ENCODE data around the gene TEX264.
A peak's percentile ranks its signal among the peaks of the same experiment; 100 is the strongest.

TEX264 gene

DNA sequence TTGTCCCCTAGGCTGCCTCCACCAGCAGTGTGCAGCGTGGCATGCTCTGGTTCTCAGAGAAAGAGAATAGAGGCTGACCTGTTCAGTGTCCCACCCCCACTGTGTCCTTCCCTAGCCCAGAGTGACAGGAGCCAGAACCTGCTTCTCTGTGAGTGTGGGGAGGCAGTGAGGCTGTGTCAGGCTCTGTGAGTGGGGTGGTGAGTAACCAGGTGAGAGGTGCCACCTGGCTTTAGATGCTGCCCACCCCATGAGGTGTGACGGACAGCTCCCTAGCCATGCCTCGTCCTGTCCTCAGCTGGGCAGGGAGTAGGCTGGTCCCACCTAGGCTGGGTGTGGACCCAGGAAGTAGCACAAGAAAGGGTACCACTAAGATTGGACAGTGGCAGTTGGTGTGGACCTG is 6.3 kb downstream of the TEX264 start:
- no peak overlapping the region for H3K4me3 ChIP-seq (ENCODE audit: low read length)
- DNase-seq (ENCODE audit: low read depth), result no peak
- H3K9me3 ChIP-seq (ENCODE audit: control insufficient read depth, low read length), result no peaks in the 10 kb centered on the region
- no peaks in the 10 kb centered on the region for H3K27me3 ChIP-seq (replicated peaks; ENCODE audit: control insufficient read depth, insufficient read depth, low read length)
- peaks cover 24% of the 10 kb centered on the region for H3K4me1 ChIP-seq (ENCODE audit: control insufficient read depth, insufficient read depth, low read length)
- H3K9ac ChIP-seq (ENCODE audit: low read length), result no peak overlapping the region
- H3K36me3 ChIP-seq (ENCODE audit: control insufficient read depth, insufficient read depth, low read length, severe bottlenecking), result peaks cover 21% of the 10 kb centered on the region

DNA sequence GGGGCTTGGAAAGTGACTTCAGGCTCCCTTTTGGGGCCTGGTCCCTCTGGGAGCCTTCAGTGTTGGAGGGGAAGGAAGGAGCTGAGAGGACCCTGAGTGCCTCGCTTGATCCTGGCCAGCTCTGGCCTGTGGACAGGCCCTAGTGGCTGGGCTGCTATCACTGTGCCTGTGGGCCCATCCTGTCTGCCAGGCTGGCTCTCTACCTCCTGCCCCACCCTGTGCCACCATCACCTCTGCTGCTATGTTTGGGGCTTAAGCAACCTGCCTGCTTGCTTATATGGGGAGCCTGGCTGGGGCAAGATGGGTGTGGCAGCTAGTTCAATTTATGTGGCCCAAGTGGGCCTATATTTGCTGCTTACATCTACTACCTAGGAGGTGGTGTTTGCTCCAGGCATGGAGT is 7.1 kb downstream of the TEX264 start:
- Histone ChIP-seq H3K36me3 (ENCODE audit: control insufficient read depth, insufficient read depth, low read length, severe bottlenecking) (peaks cover 21% of the 10 kb centered on the region), H3K9ac (ENCODE audit: low read length) (peak overlapping the region; percentile 2), H3K9me3 (ENCODE audit: control insufficient read depth, low read length) (no peaks in the 10 kb centered on the region), H3K4me3 (ENCODE audit: low read length) (no peak overlapping the region), H3K4me1 (ENCODE audit: control insufficient read depth, insufficient read depth, low read length) (peaks cover 21% of the 10 kb centered on the region), H3K27me3 (replicated peaks; ENCODE audit: control insufficient read depth, insufficient read depth, low read length) (no peaks in the 10 kb centered on the region)
- DNase-seq (ENCODE audit: low read depth), result no peak

DNA sequence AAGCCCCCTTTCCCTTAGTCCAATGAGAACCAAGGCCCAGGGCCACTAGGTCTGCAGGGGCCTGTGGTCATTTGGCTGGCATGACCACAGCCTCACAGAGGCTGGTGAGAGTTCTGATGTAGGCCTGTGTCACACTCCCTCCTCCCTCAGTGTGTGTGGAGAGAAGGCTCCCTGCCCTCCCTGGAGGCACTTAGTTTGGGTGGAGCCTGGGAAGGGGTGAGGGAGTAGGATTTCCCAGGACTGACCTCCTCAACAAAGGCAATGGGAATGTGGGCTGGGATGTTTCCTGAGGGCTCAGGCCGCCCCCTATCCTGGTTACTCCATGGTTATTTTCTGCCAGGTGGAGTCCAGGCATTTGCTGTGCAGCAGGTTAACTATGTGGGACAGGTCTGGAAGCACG is 7.6 kb downstream of the TEX264 start:
- no peak for DNase-seq (ENCODE audit: low read depth)
- Histone ChIP-seq H3K9ac (ENCODE audit: low read length) (peak overlapping the region; percentile 2), H3K36me3 (ENCODE audit: control insufficient read depth, insufficient read depth, low read length, severe bottlenecking) (peaks cover 21% of the 10 kb centered on the region), H3K9me3 (ENCODE audit: control insufficient read depth, low read length) (no peaks in the 10 kb centered on the region), H3K4me3 (ENCODE audit: low read length) (no peak overlapping the region), H3K4me1 (ENCODE audit: control insufficient read depth, insufficient read depth, low read length) (peaks cover 21% of the 10 kb centered on the region), H3K27me3 (replicated peaks; ENCODE audit: control insufficient read depth, insufficient read depth, low read length) (no peaks in the 10 kb centered on the region)

DNA sequence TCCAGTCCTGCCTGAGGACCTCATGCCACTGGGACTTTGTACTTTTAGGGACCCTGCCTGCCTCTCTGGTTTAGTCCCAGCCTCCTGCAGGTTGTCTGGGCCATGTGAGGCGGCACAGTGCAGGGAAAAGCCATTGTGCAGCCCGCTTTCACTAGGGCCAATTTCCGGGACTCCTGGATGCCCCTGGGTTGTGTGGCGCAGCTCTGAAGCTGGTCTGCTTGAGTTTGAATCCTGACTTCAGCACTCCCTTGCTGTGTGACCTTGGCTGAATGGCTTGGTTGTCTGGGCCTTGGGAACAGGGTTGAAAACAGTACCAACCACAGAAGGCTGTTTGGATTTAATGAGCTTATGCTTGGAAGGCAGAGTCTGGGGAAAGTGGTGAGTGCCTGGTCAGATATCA is 8.3 kb downstream of the TEX264 start:
- no peak overlapping the region for H3K4me3 ChIP-seq (ENCODE audit: low read length)
- peaks cover 23% of the 10 kb centered on the region for H3K36me3 ChIP-seq (ENCODE audit: control insufficient read depth, insufficient read depth, low read length, severe bottlenecking)
- no peaks in the 10 kb centered on the region for H3K27me3 ChIP-seq (replicated peaks; ENCODE audit: control insufficient read depth, insufficient read depth, low read length)
- no peak for DNase-seq (ENCODE audit: low read depth)
- H3K9me3 ChIP-seq (ENCODE audit: control insufficient read depth, low read length), result no peaks in the 10 kb centered on the region
- peaks cover 21% of the 10 kb centered on the region for H3K4me1 ChIP-seq (ENCODE audit: control insufficient read depth, insufficient read depth, low read length)
- H3K9ac ChIP-seq (ENCODE audit: low read length), result no peak overlapping the region

DNA sequence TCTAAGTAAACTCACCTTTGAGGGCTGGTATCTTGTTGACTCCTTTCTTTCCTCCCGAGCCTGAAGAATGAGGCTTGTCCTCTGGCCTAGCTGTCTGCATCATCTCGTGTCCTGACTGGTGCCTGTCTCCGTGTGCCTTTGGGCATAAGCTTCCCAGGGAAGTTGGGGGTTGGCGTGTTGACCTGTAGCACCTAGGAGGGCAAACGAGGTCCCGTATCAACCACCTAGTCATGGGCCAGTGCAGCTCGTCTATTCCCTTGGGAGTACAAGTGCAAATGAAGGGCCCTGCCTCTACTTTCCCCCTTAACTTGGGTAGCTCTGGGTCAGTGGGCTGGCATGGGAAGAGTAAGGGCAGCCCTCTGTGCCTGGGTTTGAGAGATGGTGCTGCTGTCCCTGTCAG is 8.7 kb downstream of the TEX264 start:
- DNase-seq (ENCODE audit: low read depth), result no peak
- H3K4me1 ChIP-seq (ENCODE audit: control insufficient read depth, insufficient read depth, low read length), result peaks cover 20% of the 10 kb centered on the region

DNA sequence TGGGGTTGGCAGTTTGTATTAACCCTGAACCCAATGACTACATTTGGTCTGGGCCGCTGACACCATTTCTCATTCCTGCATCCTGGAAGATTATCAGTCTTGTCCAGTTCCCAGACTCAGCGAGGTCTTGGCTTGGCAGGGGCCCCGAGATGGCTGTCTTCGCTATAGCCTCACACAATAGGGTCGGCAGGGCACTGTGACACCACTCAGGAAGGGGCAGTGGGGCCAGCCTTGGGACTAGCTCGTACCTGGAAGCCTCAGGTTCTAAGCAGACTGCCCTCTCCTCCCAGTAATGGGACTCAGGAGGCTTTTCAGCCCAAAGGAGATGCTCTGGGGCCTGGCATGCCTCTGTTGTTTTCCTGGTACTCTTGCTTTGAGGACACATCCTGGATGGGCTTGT is 9.1 kb downstream of the TEX264 start:
- Histone ChIP-seq H3K9me3 (ENCODE audit: control insufficient read depth, low read length) (no peaks in the 10 kb centered on the region), H3K36me3 (ENCODE audit: control insufficient read depth, insufficient read depth, low read length, severe bottlenecking) (peaks cover 23% of the 10 kb centered on the region), H3K9ac (ENCODE audit: low read length) (peak overlapping the region; percentile 28), H3K4me1 (ENCODE audit: control insufficient read depth, insufficient read depth, low read length) (peaks cover 15% of the 10 kb centered on the region), H3K27me3 (replicated peaks; ENCODE audit: control insufficient read depth, insufficient read depth, low read length) (no peaks in the 10 kb centered on the region), H3K4me3 (ENCODE audit: low read length) (no peak overlapping the region)
- no peak for DNase-seq (ENCODE audit: low read depth)

More for the DNA sequence above, 8.7 kb downstream of the TEX264 start:
- Histone ChIP-seq H3K9me3 (ENCODE audit: control insufficient read depth, low read length) (no peaks in the 10 kb centered on the region), H3K9ac (ENCODE audit: low read length) (no peak overlapping the region), H3K36me3 (ENCODE audit: control insufficient read depth, insufficient read depth, low read length, severe bottlenecking) (peaks cover 23% of the 10 kb centered on the region), H3K4me3 (ENCODE audit: low read length) (no peak overlapping the region), H3K27me3 (replicated peaks; ENCODE audit: control insufficient read depth, insufficient read depth, low read length) (no peaks in the 10 kb centered on the region)

DNA sequence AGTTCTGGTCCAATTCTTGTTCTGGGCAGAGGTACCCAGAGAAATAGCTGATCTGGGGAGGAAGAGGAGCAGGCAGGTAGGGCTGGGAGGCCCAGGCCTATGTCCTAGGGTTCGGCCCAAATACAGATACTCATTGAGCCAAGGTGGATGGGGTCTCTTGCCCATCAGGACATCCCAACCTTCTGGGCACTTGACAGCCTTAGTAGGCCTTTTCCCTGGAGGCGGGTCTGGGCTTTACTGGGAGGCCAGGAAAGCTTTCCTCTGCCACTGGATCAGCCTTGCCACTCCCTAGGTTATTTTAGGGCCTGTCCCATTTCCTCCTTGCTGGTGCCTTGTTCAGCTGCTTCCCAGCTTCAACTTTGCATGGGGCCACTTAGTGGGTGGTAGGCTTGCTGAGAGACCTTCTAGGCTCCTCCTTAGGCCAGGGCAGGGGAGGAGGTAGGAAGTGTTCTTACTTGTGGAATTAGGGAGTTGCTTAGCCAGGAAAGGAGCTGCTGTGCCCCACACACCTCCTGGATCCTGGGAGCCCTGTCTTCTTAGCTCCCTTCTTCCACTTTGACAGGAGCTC is 9.7 kb downstream of the TEX264 start:
- no peak overlapping the region for H3K4me3 ChIP-seq (ENCODE audit: low read length)
- peaks cover 25% of the 10 kb centered on the region for H3K36me3 ChIP-seq (ENCODE audit: control insufficient read depth, insufficient read depth, low read length, severe bottlenecking)
- H3K4me1 ChIP-seq (ENCODE audit: control insufficient read depth, insufficient read depth, low read length), result peaks cover 14% of the 10 kb centered on the region
- DNase-seq (ENCODE audit: low read depth), result no peak
- H3K9me3 ChIP-seq (ENCODE audit: control insufficient read depth, low read length), result no peaks in the 10 kb centered on the region
- no peaks in the 10 kb centered on the region for H3K27me3 ChIP-seq (replicated peaks; ENCODE audit: control insufficient read depth, insufficient read depth, low read length)
- peak overlapping the region; percentile 28 for H3K9ac ChIP-seq (ENCODE audit: low read length)

DNA sequence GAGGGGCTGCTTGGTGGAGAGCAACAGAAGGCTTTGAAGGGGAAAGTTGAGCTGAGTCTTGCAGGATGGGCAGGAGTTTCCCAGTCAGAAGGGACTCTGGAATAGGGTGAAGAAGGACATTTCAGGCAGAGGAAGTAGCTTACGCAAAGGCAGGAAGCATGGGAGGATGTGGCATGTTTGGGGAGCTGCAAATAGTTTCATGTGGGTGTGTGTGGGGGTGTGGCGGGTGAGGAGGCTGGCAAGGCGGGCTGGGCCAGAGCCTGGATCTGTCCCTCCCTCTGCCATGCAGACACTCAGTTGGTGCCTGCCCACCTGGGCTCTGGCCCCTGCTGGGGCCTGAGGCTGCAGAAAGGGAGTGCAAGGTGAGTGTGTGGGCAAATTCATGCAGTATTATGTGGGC is 10.4 kb downstream of the TEX264 start:
- Histone ChIP-seq H3K9ac (ENCODE audit: low read length) (peak overlapping the region; percentile 2), H3K27me3 (replicated peaks; ENCODE audit: control insufficient read depth, insufficient read depth, low read length) (no peaks in the 10 kb centered on the region), H3K4me3 (ENCODE audit: low read length) (no peak overlapping the region), H3K9me3 (ENCODE audit: control insufficient read depth, low read length) (no peaks in the 10 kb centered on the region), H3K4me1 (ENCODE audit: control insufficient read depth, insufficient read depth, low read length) (peaks cover 14% of the 10 kb centered on the region), H3K36me3 (ENCODE audit: control insufficient read depth, insufficient read depth, low read length, severe bottlenecking) (peaks cover 32% of the 10 kb centered on the region)
- DNase-seq (ENCODE audit: low read depth), result no peak

DNA sequence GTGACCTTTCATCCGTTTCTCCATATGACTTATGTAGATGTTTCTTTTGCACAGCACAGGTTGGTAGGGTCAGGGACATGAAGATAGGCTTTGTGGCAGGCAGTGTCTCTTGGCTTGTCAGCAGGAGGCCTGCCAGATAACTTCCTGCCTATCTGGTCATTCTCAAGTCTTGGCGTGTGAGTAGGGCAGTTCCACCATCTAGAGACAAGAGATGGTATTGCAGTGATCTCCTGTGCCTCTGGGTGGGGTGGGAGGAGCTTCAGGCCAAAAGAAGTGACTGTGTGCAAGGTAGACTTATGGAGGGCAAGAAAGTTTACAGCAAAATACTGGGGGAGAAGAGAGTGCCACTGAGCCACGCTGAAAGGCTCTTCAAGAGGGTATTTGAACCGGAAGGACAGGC is 11.0 kb downstream of the TEX264 start:
- Histone ChIP-seq H3K36me3 (ENCODE audit: control insufficient read depth, insufficient read depth, low read length, severe bottlenecking) (peaks cover 31% of the 10 kb centered on the region), H3K4me3 (ENCODE audit: low read length) (no peak overlapping the region), H3K27me3 (replicated peaks; ENCODE audit: control insufficient read depth, insufficient read depth, low read length) (no peaks in the 10 kb centered on the region), H3K9me3 (ENCODE audit: control insufficient read depth, low read length) (no peaks in the 10 kb centered on the region), H3K9ac (ENCODE audit: low read length) (peak overlapping the region; percentile 2), H3K4me1 (ENCODE audit: control insufficient read depth, insufficient read depth, low read length) (peaks cover 19% of the 10 kb centered on the region)
- DNase-seq (ENCODE audit: low read depth), result peak; percentile 84

DNA sequence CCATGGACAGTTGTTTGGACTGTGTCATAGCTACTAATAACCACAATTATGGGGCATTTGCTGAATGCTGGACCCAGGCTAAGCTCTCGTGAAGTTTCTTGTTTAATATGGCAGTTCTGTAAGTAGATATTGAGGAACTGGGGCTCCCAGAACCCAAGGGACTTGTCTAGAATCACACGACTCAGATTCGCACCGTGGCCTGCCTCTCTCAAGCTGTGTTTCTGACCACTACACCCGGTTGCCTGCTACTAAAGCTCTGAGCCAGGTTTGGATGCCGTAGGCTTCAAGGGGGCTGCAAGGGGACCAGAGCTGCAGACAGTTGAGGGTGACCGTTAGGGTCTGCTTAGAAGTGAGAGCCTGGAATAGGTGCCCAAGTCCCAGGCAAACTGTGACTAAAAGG is 11.5 kb downstream of the TEX264 start:
- no peak for DNase-seq (ENCODE audit: low read depth)
- no peaks in the 10 kb centered on the region for H3K9me3 ChIP-seq (ENCODE audit: control insufficient read depth, low read length)
- no peak overlapping the region for H3K9ac ChIP-seq (ENCODE audit: low read length)
- peaks cover 31% of the 10 kb centered on the region for H3K36me3 ChIP-seq (ENCODE audit: control insufficient read depth, insufficient read depth, low read length, severe bottlenecking)
- H3K27me3 ChIP-seq (replicated peaks; ENCODE audit: control insufficient read depth, insufficient read depth, low read length), result no peaks in the 10 kb centered on the region
- H3K4me3 ChIP-seq (ENCODE audit: low read length), result no peak overlapping the region
- peaks cover 19% of the 10 kb centered on the region for H3K4me1 ChIP-seq (ENCODE audit: control insufficient read depth, insufficient read depth, low read length)

DNA sequence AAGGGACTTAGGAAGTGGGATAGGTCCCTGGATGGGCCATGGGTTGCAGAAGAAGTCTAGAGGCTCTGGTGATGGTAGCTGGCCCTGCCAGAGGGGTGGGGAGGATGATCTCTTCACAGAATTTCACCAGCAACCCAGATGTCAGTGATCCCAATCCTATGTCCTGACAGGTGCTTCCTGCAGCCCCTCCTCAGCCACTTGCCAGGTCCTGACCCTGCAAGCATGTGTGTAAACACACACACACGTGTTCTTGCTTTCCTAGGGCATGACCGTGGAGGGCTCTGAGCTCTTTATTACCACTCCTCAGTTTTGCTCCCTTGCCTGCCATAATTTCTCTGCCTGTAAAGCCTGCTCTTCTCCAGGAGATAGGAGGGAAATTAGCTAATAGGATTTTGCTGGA is 12.5 kb downstream of the TEX264 start:
- H3K36me3 ChIP-seq (ENCODE audit: control insufficient read depth, insufficient read depth, low read length, severe bottlenecking), result peaks cover 41% of the 10 kb centered on the region
- H3K4me1 ChIP-seq (ENCODE audit: control insufficient read depth, insufficient read depth, low read length), result peaks cover 19% of the 10 kb centered on the region
- no peaks in the 10 kb centered on the region for H3K27me3 ChIP-seq (replicated peaks; ENCODE audit: control insufficient read depth, insufficient read depth, low read length)
- no peak overlapping the region for H3K4me3 ChIP-seq (ENCODE audit: low read length)
- H3K9ac ChIP-seq (ENCODE audit: low read length), result no peak overlapping the region
- DNase-seq (ENCODE audit: low read depth), result no peak
- no peaks in the 10 kb centered on the region for H3K9me3 ChIP-seq (ENCODE audit: control insufficient read depth, low read length)

All from adipocyte (in vitro differentiated cells).